Pancreas (tissue), 10 donors: ENCODE data around the gene NFIC. TPM values are rescaled to one million over a fixed set of nuclear protein-coding genes. Genes with fewer than 3 reads are reported as not detected.

Experiments used
- ATAC-seq, 4 donors: fragments of 200-7000 bp; cut with Tn5 transposase; one replicate each; pipeline versions ENCODE4 v1.8.0 to v1.9.1; 2020; ENCODE audit warnings: mild to moderate bottlenecking in 4 of 4, moderate library complexity in 4 of 4
- DNase-seq, 6 donors: peaks; one replicate each; pipeline ENCODE4 v3.0.0-alpha.2; 2020
- FAIRE-seq: peaks from 2 replicates; lab custom pipeline; 2012; peaks lifted over from hg19 to GRCh38; lab: Jason Lieb, UNC
- H3K27ac ChIP-seq, 4 donors: fragments of 200-600 bp; sonication (generic); 1 replicate in 3 of 4; 2 replicates in 1 of 4; pipeline versions ENCODE4 v1.5.0 to v1.8.0; 2020
- H3K27me3 ChIP-seq, 4 donors: fragments of 200-600 bp; one replicate each; pipeline ENCODE4 v1.8.0; 2021
- H3K36me3 ChIP-seq, 3 donors: fragments of 200-600 bp; sonication (generic) in 1 of 3; one replicate each; pipeline versions ENCODE4 v1.5.0 to v1.8.0; 2020 to 2021
- H3K4me1 ChIP-seq, 3 donors: fragments of 200-600 bp; one replicate each; pipeline ENCODE4 v1.8.0; 2021
- H3K4me3 ChIP-seq, 4 donors: fragments of 200-600 bp; sonication (generic) in 2 of 4; one replicate each; pipeline versions ENCODE4 v1.5.0 to v1.8.0; 2020 to 2021
- H3K9me3 ChIP-seq, 4 donors: fragments of 200-600 bp; one replicate each; pipeline ENCODE4 v1.8.0; 2021
- WGBS, 2 donors: extraction: QIAGEN DNeasy Blood & Tissue Kit; methylation state at CpG; one replicate each; pipeline ENCODE4 v1.1.7; 2013; 5-methylcytosine and 5-hydroxymethylcytosine counted together
- intact Hi-C, 3 donors: fragments of 100-400 bp; cut with DNase I; formaldehyde crosslinking; loops; one replicate each; pipeline versions ENCODE4 v1.11.1 to v1.14.2; 2022
- polyA plus RNA-seq, 2 donors: library from polyadenylated mRNA; stranded (reverse); fragments of 200-250 nt; gene quantifications; one replicate each; pipeline ENCODE4 v1.2.3, GENCODE V29; 2013
- total RNA-seq, 6 donors: library from RNA; stranded (reverse); fragmentation: NEBNext Ultra II Directional in 4 of 6; extraction: Animal tissue kit (Norgen Biotek cat#: 25700) in 4 of 6; gene quantifications; one replicate each; pipeline versions ENCODE4 v1.2.1 to v1.2.4, GENCODE V29; 2021 to 2023
- TF ChIP-seq, protein P1 (sequence below), 4 donors: fragments of 200-600 bp; sonication (generic) in 3 of 4; IDR thresholded peaks; one replicate each; pipeline versions ENCODE4 v1.5.0 to v1.8.0; 2021; ENCODE audit warnings: antibody characterized with exemption in 4 of 4
- donor health status: healthy with polysubstance abuse.
- donor health status: DM: no; HTN: no; CAD: no; lungs with moderate emphysema.
- donor health status: DM: no; HTN: no; CAD: no.
- donor health status: control.
- donor health status: control.
- donor health status: Bipolar disorder and iron deficiency.
- donor health status: DM: yes; HTN: yes; CAD: no.
- donor health status: DM: no; HTN: no; CAD: no.
- donor health status: DM: no; HTN: no; CAD: no.
- donor health status: DM: yes; HTN: yes; CAD: no.

NFIC gene
- total RNA-seq (100 to 1,000 TPM; 106 to 203 (median 127) TPM), polyA plus RNA-seq (10 to 100 TPM; 21.3 to 74.9 TPM)

DNA sequence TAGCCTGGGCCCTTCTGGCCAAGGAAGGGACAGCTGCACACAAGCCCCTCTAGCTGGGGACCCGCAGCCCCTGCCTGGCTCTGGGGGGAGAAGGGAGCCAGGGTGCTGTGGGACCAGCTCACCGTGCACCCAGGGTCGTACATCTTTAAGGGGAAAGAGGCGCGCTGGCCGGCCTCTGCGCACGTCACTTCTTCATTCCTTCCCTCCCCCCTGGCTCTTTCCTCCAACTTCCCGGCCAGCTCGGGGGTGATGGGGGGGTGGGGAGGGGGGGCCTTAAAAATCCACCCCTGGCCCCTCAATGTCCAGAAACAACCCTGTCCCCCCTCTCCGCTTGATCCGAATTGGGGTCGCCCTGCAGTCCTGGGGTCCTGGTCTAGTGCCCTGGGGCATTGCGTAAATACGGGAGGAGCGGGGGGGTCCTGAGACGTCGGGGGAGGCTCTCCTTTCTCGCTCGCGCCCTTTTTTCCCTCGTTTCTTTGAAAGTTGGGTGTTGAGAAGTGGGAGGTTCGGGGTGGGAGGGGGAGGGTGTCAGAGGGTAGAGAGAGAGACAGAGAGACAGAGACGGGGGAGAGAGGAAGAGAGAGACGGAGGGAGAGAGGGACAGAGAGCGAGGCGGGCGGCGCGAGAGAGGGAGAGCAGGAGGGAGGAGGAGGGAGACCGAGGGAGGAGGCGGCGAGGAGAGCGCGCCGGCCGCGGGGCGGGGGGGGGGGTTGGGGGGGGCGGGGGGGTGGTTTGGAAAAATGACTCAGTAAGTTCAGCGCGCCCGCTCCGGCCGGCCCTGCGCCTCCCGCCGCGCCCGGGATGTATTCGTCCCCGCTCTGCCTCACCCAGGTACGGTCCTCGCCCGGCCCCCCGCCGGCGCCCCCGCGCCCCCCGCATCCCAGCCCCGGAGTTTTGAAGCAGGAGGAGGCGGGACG lies at the start of gene NFIC:
NFIC (plus strand) TSS at position 748 of the 917 bp plus-strand sequence; CDS start at position 802, 54 bp downstream.
- DNase-seq = peak; percentile 77 to 90 (median 86)
- H3K27me3 ChIP-seq = no peaks in the 10 kb centered on the region
- 1% methylated on average over 32 to 54 of the region's 64 CpGs for WGBS, 2 donors
- intact Hi-C loops = no loop called here
- H3K9me3 ChIP-seq = no peaks in the 10 kb centered on the region
- FAIRE-seq = no peak
- peak within 1 kb of the TSS; percentile 63 to 89 (median 84) for H3K4me3 ChIP-seq
- H3K4me1 ChIP-seq = peaks cover 7 to 27% (median 7%) of the 10 kb centered on the region in 3 donors
- ATAC-seq = peak; percentile 59 to 68 (median 67)
- peak within 1 kb of the TSS; percentile 89 to 98 (median 96) for H3K27ac ChIP-seq
- TF ChIP-seq, protein P1, sequence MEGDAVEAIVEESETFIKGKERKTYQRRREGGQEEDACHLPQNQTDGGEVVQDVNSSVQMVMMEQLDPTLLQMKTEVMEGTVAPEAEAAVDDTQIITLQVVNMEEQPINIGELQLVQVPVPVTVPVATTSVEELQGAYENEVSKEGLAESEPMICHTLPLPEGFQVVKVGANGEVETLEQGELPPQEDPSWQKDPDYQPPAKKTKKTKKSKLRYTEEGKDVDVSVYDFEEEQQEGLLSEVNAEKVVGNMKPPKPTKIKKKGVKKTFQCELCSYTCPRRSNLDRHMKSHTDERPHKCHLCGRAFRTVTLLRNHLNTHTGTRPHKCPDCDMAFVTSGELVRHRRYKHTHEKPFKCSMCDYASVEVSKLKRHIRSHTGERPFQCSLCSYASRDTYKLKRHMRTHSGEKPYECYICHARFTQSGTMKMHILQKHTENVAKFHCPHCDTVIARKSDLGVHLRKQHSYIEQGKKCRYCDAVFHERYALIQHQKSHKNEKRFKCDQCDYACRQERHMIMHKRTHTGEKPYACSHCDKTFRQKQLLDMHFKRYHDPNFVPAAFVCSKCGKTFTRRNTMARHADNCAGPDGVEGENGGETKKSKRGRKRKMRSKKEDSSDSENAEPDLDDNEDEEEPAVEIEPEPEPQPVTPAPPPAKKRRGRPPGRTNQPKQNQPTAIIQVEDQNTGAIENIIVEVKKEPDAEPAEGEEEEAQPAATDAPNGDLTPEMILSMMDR (IDR thresholded peaks at IDR 0.05) = no peak
- H3K36me3 ChIP-seq = no peaks in the 10 kb centered on the region

DNA sequence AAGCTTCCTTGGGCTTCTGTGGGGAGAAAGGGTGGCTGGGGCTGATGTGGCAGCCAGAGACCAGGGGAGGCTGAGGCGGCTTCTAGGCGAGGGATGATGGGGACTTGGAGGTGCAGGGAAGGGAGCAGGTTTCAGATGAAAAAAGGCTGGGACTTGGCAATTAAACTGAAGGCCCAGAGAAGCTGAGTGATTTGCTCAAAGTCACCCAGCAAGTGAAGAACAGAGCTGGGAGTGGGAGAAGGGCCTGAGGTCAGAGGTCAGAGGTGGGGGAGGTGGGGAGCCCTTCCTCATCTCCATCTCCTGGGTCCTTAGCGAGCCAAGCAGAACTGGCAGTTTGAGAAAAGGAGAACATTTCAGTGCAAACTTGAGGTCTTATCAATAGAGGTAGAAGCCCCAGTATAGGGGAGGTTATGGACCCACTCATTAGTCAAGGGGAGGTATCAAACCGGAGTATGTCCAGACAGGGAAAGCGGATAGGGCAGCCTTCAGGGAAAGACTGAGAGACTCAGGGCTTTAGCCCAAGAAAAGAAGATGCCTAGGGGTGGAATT lies 49.6 kb upstream of the NFIC start:
- TF ChIP-seq, protein P1 (IDR thresholded peaks at IDR 0.05) = no peak
- Histone ChIP-seq H3K4me1 (no peaks in the 10 kb centered on the region), H3K4me3 (no peak overlapping the region), H3K36me3 (no peaks in the 10 kb centered on the region), H3K27ac (no peak overlapping the region), H3K27me3 (peaks cover 0 to 2% (median 0%) of the 10 kb centered on the region in 4 donors), H3K9me3 (no peaks in the 10 kb centered on the region)
- no peak for FAIRE-seq
- intact Hi-C loops = loop anchor here in 2 of 3 donors (10.0 kb wide), 2 partner anchors 158 to 298 kb away; no protein-coding TSS in a partner anchor
- 72 to 86% methylated on average over 5 of the region's 5 CpGs for WGBS, 2 donors
- no peak for ATAC-seq
- DNase-seq = no peak

DNA sequence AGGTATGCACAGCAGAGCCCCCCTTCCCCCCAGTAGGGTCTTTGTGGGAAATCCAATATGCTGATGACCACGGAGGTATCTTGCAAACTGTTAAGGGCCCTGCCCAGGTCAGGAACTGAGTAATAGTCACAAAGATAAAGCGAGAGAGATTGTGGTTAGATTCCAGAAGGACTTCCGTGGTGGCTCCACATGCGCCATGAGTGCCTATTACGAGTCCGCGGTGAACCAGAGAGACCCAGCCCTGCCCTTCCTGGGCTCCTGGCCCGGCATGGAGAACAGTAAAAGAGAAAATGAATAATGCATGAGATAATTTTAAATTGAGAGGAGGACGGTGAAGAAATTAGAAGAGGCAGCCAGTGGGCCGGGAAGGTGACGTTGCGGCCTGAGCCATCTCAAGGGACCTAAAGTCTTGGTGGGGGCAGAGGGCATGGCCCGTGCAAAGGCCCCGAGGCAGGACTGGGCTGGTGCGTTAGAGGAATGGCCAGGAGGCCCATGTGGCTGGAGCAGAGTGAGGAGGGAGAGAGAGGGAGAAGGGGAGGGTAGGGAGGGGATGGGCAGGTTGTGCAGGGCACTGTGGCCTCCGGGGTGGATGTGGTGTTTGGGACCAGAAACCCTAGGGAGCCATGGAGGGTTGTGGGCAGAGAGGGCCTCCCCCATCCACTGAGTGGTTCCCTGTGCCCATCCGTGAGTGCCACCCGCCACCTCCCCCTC lies 46.6 kb upstream of the NFIC start:
- WGBS, 2 donors = 47 to 55% methylated on average over 15 to 18 of the region's 18 CpGs
- H3K27me3 ChIP-seq = no peaks in the 10 kb centered on the region
- intact Hi-C loops = loop anchor here (5.0 to 10.0 kb wide), 3 partner anchors 148 to 295 kb away; no protein-coding TSS in a partner anchor

DNA sequence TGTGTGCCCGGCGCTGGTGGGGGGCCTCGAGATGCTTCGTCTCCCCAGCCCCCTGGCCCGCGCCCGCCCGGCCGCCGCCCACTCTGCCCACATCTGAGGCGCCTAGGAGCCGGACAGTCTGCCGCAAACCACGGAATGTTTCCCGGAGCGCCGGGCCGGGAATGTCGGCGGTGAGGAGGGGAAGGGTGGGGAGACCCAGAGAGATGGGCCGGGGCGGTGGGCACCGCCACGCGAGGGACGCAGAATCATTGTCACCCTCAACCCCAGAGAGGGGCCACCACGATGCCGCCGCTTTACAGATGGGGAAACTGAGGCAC lies 46.1 kb upstream of the NFIC start:
- TF ChIP-seq, protein P1 (IDR thresholded peaks at IDR 0.05) = no peak
- H3K4me1 ChIP-seq = no peaks in the 10 kb centered on the region
- WGBS, 2 donors = 40 to 43% methylated on average over 26 to 29 of the region's 29 CpGs
- no peak overlapping the region for H3K27ac ChIP-seq
- no peaks in the 10 kb centered on the region for H3K9me3 ChIP-seq
- ATAC-seq (no peak), FAIRE-seq (no peak), DNase-seq (no peak)
- no peaks in the 10 kb centered on the region for H3K36me3 ChIP-seq
- intact Hi-C loops = loop anchor here in 1 of 3 donors (5.0 kb wide), 1 partner anchor 147 kb away; no protein-coding TSS in a partner anchor
- no peak overlapping the region for H3K4me3 ChIP-seq
- H3K27me3 ChIP-seq = no peaks in the 10 kb centered on the region

More for the DNA sequence above, 46.6 kb upstream of the NFIC start:
- Histone ChIP-seq H3K36me3 (no peaks in the 10 kb centered on the region), H3K4me1 (no peaks in the 10 kb centered on the region), H3K27ac (no peak overlapping the region), H3K4me3 (no peak overlapping the region), H3K9me3 (no peaks in the 10 kb centered on the region)
- no peak for FAIRE-seq
- no peak for DNase-seq
- ATAC-seq = no peak
- TF ChIP-seq, protein P1 (IDR thresholded peaks at IDR 0.05) = no peak
